Measurements from ENCODE around the gene PHACTR2. TPM values are rescaled to one million over a fixed set of nuclear protein-coding genes. Genes with fewer than 3 reads are reported as not detected.

The PHACTR2 gene
- polyA plus RNA-seq, 1 donor, result 28.1 TPM

DNA sequence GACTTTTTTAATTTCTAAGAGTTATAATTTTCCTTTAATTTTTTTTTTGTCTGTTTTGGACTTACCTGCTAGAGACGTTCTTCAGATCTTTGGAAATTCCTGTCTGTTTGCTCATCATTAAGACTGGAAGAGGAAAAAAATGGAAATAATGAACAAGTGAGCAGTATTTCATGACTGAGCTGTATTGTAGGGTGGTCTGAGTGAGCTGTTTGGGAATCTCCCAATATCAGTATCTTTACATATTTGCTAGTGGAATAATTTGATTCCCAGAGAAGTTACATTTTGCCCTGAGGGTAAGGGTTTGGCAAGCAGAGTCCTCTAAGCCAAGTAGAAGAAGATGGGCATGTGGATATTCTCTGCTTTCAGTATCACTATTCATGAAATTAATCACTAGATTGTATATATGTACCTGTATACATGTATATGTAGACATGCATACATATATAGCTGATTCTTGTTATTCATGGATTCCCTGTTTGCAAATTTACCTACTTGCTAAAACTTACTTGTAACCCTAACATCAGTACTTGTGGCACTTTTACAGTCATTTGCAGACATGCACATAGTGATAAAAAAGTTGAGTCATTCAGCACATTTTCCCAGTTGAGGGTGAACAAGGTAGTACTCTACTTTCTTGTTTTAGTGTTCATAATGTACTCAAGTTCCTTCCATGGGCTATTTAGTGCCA is 200.0 kb downstream of the PHACTR2 start:
- Histone ChIP-seq H3K36me3 (ENCODE audit: control insufficient read depth, insufficient read depth, low read length) (no peaks in the 10 kb centered on the region), H3K4me3 (ENCODE audit: low read length) (no peak overlapping the region), H3K27me3 (ENCODE audit: control insufficient read depth, insufficient read depth, low read length) (no peaks in the 10 kb centered on the region), H3K4me1 (ENCODE audit: control insufficient read depth, insufficient read depth, low read length) (no peaks in the 10 kb centered on the region), H3K27ac (ENCODE audit: low read length) (no peak overlapping the region), H3K9me3 (ENCODE audit: control insufficient read depth, low read depth, low read length) (peaks cover 2% of the 10 kb centered on the region)
- no peak for DNase-seq
- 100% methylated on average over 1 of the region's 1 CpG for WGBS (ENCODE audit: insufficient coverage, low lambda C conversion rate)

DNA sequence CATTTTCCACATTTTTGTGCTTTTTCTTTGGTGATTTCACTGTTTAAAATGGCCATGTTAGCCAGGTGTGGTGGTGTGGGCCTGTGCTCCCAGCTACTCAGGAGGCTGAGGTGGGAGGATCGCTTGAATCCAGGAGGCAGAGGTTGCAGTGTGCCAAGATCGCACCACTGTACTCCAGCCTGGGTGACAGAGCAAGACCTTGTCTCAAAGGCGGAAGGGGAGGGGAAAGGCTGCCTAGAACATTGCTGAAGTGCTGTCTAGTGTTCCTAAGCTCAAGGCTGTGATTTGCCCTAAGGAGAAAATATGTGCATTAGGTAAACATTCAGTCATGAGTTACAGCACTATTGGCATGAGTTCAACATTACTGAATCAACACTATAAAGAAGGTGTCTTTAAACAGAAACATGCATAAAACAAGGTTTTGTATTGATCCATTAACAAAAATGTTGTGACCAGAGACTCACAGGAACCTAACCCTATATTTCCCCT is 200.6 kb downstream of the PHACTR2 start:
- H3K4me3 ChIP-seq (ENCODE audit: low read length), result no peak overlapping the region
- H3K9me3 ChIP-seq (ENCODE audit: control insufficient read depth, low read depth, low read length), result peaks cover 2% of the 10 kb centered on the region
- no peaks in the 10 kb centered on the region for H3K4me1 ChIP-seq (ENCODE audit: control insufficient read depth, insufficient read depth, low read length)
- DNase-seq, result no peak
- no peak overlapping the region for H3K27ac ChIP-seq (ENCODE audit: low read length)
- no CpG with 5 or more reads among the region's 3 CpGs for WGBS (ENCODE audit: insufficient coverage, low lambda C conversion rate)
- H3K27me3 ChIP-seq (ENCODE audit: control insufficient read depth, insufficient read depth, low read length), result no peaks in the 10 kb centered on the region
- H3K36me3 ChIP-seq (ENCODE audit: control insufficient read depth, insufficient read depth, low read length), result no peaks in the 10 kb centered on the region

DNA sequence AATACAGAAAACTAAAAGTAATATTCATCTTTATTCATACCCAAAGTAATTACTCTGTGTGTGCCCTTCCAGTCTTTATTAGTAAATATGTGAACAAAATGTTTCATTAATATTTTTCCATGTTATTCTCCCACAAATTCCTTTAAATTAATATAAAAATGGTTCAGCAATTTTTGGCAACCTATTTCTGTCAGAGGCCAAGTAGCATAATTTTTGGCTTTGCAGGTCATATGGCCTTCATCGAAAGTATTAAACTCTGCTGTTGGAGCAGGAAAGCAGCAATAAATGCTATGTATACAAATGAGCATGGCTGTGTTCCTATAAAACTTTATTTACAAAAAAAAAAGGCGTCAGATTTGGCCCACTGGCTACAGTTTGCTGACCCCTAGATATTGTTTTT is 202.6 kb downstream of the PHACTR2 start:
- 100% methylated on average over 1 of the region's 2 CpGs for WGBS (ENCODE audit: insufficient coverage, low lambda C conversion rate)

More for the DNA sequence above, 202.6 kb downstream of the PHACTR2 start:
- Histone ChIP-seq H3K27me3 (ENCODE audit: control insufficient read depth, insufficient read depth, low read length) (no peaks in the 10 kb centered on the region), H3K4me3 (ENCODE audit: low read length) (no peak overlapping the region), H3K4me1 (ENCODE audit: control insufficient read depth, insufficient read depth, low read length) (no peaks in the 10 kb centered on the region), H3K27ac (ENCODE audit: low read length) (no peak overlapping the region), H3K36me3 (ENCODE audit: control insufficient read depth, insufficient read depth, low read length) (no peaks in the 10 kb centered on the region), H3K9me3 (ENCODE audit: control insufficient read depth, low read depth, low read length) (peaks cover 2% of the 10 kb centered on the region)
- no peak for DNase-seq

Other genes starting within 250 kb of the PHACTR2 start
- 32.2 TPM for gene ADAT2, start 227.3 kb upstream of the PHACTR2 start, polyA plus RNA-seq
- 20.2 TPM for gene PEX3, start 227.2 kb upstream of the PHACTR2 start, polyA plus RNA-seq
- gene FUCA2, start 166.2 kb upstream of the PHACTR2 start, polyA plus RNA-seq, result 121 TPM
- gene LTV1, start 165.4 kb downstream of the PHACTR2 start, polyA plus RNA-seq, result 29.2 TPM
- gene ZC2HC1B, start 186.5 kb downstream of the PHACTR2 start, polyA plus RNA-seq, result not detected

All from large intestine (tissue), 3 donors.